NB4 (cell line): ENCODE results near the gene C1QTNF9.
"Not testable (repeated sequence)": the region's sequence is repeated elsewhere in the genome, so short reads cannot be mapped to it uniquely, and the experiment has no call there.

Source experiments
- DNase-seq: peaks from one replicate; pipeline ENCODE4 v3.0.0; 2010; ENCODE audit warnings: low read depth
- H3K4me3 ChIP-seq: one replicate; pipeline ENCODE4 v1.5.1; 2011; ENCODE audit warnings: mild to moderate bottlenecking, low read depth, low read length, moderate library complexity
- MYC ChIP-seq: IDR thresholded peaks from 2 replicates; pipeline ENCODE4 v1.6.1; 2011; ENCODE audit warnings: low read depth, low read length
- POLR2A ChIP-seq: IDR thresholded peaks from 2 replicates; pipeline ENCODE4 v1.6.1; 2011; ENCODE audit warnings: mild to moderate bottlenecking; ENCODE audit not compliant: insufficient read length; ENCODE audit errors: extremely low read depth
- TF ChIP-seq, protein P1 (sequence below): IDR thresholded peaks from 2 replicates; pipeline ENCODE4 v1.6.1; 2011; ENCODE audit warnings: low read depth, low read length
- TF ChIP-seq, protein P2 (sequence below): IDR thresholded peaks from one replicate; pipeline ENCODE4 v1.5.1; 2012; ENCODE audit warnings: low read depth, low read length

C1QTNF9 gene

DNA sequence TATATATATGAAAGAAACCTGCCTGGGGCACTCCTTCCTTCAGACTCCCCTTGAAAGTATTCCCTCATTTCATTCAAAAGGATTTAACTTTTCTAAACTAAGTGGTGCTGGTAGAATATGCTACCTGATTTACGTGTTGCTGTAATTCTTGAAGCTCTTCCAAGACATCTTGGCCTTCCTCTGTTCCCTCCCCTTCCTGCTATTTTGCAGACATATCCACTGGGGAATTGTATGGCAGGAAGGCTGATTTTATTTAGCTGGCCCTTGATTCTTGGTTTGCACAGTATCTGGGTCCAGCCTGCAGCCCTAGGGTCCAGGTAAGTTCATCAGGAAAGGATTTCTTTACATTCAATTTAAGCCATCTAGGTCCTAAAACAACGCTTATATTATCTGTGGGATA is at the start of gene C1QTNF9:
Gene C1QTNF9 (plus strand): TSS at position 281 of the 400 bp plus-strand sequence. CDS start 6,424 bp downstream, outside the sequence.
- H3K4me3 ChIP-seq, DNase-seq: not testable (repeated sequence)

GRCh38 chr13:24261566-24261965 is 47.8 kb upstream of the C1QTNF9 start:
- TF ChIP-seq, protein P1, sequence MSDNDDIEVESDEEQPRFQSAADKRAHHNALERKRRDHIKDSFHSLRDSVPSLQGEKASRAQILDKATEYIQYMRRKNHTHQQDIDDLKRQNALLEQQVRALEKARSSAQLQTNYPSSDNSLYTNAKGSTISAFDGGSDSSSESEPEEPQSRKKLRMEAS, result no peak
- TF ChIP-seq POLR2A (no peak), MYC (no peak)
- TF ChIP-seq, protein P2, sequence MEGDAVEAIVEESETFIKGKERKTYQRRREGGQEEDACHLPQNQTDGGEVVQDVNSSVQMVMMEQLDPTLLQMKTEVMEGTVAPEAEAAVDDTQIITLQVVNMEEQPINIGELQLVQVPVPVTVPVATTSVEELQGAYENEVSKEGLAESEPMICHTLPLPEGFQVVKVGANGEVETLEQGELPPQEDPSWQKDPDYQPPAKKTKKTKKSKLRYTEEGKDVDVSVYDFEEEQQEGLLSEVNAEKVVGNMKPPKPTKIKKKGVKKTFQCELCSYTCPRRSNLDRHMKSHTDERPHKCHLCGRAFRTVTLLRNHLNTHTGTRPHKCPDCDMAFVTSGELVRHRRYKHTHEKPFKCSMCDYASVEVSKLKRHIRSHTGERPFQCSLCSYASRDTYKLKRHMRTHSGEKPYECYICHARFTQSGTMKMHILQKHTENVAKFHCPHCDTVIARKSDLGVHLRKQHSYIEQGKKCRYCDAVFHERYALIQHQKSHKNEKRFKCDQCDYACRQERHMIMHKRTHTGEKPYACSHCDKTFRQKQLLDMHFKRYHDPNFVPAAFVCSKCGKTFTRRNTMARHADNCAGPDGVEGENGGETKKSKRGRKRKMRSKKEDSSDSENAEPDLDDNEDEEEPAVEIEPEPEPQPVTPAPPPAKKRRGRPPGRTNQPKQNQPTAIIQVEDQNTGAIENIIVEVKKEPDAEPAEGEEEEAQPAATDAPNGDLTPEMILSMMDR, result no peak
- H3K4me3 ChIP-seq, result no peak overlapping the region
- DNase-seq, result no peak

GRCh38 chr13:24263632-24264031 is 45.7 kb upstream of the C1QTNF9 start:
- H3K4me3 ChIP-seq, result no peak overlapping the region
- DNase-seq, result no peak
- TF ChIP-seq, protein P1, result no peak
- TF ChIP-seq, protein P2, result no peak
- TF ChIP-seq MYC (no peak), POLR2A (no peak)

- DNase-seq, result no peak
- TF ChIP-seq MYC (no peak), POLR2A (no peak)
- TF ChIP-seq, protein P1, result no peak
- TF ChIP-seq, protein P2, result no peak
- H3K4me3 ChIP-seq, result no peak overlapping the region
These were observed 44.4 kb upstream of the C1QTNF9 start for GRCh38 chr13:24264976-24265375.

DNA sequence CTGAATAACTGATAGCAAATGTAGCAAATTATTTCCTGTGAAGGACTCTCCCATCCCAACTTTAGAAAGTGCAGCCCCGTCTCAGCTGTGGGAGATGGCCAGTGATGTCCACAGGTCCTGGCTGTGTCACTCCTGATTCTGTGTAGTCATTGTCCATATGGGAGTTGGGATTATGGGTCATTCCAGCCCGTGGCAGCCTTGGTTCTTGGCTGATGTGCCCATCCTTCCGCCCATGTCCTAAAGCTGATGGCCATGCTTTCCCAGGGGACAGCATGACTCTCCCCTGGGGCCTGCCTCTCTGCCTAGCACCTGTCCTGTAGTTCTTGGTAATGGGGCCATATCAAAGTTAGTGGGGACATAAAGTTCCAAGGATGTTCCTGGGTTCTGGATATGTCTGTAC is 43.9 kb upstream of the C1QTNF9 start:
- TF ChIP-seq, protein P1, result no peak
- TF ChIP-seq POLR2A (no peak), MYC (no peak)
- TF ChIP-seq, protein P2, result no peak
- no peak for DNase-seq
- no peak overlapping the region for H3K4me3 ChIP-seq

DNA sequence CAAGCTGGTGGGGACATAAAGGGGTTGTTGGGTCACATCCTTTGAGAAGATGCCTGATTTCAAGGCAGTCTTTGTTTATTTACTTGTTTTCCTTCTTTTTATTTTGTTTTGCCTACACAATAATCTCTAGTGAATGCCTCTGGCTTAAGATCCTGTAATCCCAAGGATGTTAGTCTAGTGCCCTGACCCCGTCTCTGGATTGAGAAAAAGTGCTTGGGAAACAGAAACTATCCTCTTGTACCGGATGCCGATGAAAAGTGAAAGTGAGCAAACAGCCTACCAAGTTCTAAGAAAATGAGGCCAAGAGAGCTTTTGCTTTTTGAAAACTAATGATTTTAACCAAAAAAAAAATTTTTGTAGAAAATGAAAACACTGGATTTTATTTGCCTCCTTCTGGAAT is 42.1 kb upstream of the C1QTNF9 start:
- DNase-seq, result no peak
- TF ChIP-seq POLR2A (no peak), MYC (no peak)
- TF ChIP-seq, protein P1, result no peak
- TF ChIP-seq, protein P2, result no peak
- no peak overlapping the region for H3K4me3 ChIP-seq
